Effector memory CD4-positive, alpha-beta T cell (primary cell): Measurements from ENCODE around the gene CCDC146.
"Not testable (repeated sequence)": the region's sequence is repeated elsewhere in the genome, so short reads cannot be mapped to it uniquely, and the experiment has no call there.

ENCODE experiments used
- DNase-seq, 3 donors: peaks; one replicate each; pipeline ENCODE4 v3.0.0-alpha.2; 2020
- H3K27ac ChIP-seq: 2 replicates; pipeline ENCODE4 v1.7.0; 2013; ENCODE audit warnings: mild to moderate bottlenecking, low read length, moderate library complexity; ENCODE audit not compliant: insufficient read depth, poor library complexity, severe bottlenecking
- H3K27me3 ChIP-seq: replicated peaks from 2 replicates; pipeline ENCODE4 v1.7.0; 2013; ENCODE audit warnings: mild to moderate bottlenecking, low read length; ENCODE audit not compliant: insufficient read depth, control insufficient read depth, poor library complexity, severe bottlenecking
- H3K36me3 ChIP-seq: 2 replicates; pipeline ENCODE4 v1.7.0; 2013; ENCODE audit warnings: mild to moderate bottlenecking, low read length, moderate library complexity; ENCODE audit not compliant: control insufficient read depth, insufficient read depth
- H3K4me1 ChIP-seq: 2 replicates; pipeline ENCODE4 v1.7.0; 2013; ENCODE audit warnings: low read length, mild to moderate bottlenecking; ENCODE audit not compliant: control insufficient read depth, insufficient read depth, poor library complexity, severe bottlenecking
- H3K4me3 ChIP-seq: 2 replicates; pipeline ENCODE4 v1.7.0; 2013; ENCODE audit warnings: low read length, low read depth, mild to moderate bottlenecking; ENCODE audit not compliant: insufficient read depth, poor library complexity, severe bottlenecking
- H3K9me3 ChIP-seq: 2 replicates; pipeline ENCODE4 v1.7.0; 2013; ENCODE audit warnings: mild to moderate bottlenecking, low read length, moderate library complexity; ENCODE audit not compliant: control insufficient read depth

CCDC146 gene

GRCh38 chr7:77177321-77177904 lies 55.0 kb downstream of the CCDC146 start:
- H3K27ac ChIP-seq, H3K9me3 ChIP-seq, H3K27me3 ChIP-seq, DNase-seq, H3K4me3 ChIP-seq, H3K4me1 ChIP-seq, H3K36me3 ChIP-seq: not testable (repeated sequence)

- not testable (repeated sequence) for H3K27ac ChIP-seq, H3K4me1 ChIP-seq, H3K4me3 ChIP-seq, H3K36me3 ChIP-seq, H3K9me3 ChIP-seq, H3K27me3 ChIP-seq, DNase-seq
Observed at GRCh38 chr7:77178024-77178423, 55.6 kb downstream of the CCDC146 start.

GRCh38 chr7:77181015-77181595 lies 58.7 kb downstream of the CCDC146 start:
- H3K36me3 ChIP-seq, result no peaks in the 10 kb centered on the region
- H3K4me3 ChIP-seq, result no peak overlapping the region
- no peak overlapping the region for H3K27ac ChIP-seq
- H3K9me3 ChIP-seq, result no peaks in the 10 kb centered on the region
- H3K4me1 ChIP-seq, result no peaks in the 10 kb centered on the region
- DNase-seq, result no peak
- H3K27me3 ChIP-seq, result no peaks in the 10 kb centered on the region

GRCh38 chr7:77181734-77182133 lies 59.3 kb downstream of the CCDC146 start:
- no peak overlapping the region for H3K27ac ChIP-seq
- H3K4me1 ChIP-seq, result no peaks in the 10 kb centered on the region
- no peaks in the 10 kb centered on the region for H3K9me3 ChIP-seq
- no peak for DNase-seq
- H3K4me3 ChIP-seq, result no peak overlapping the region
- no peaks in the 10 kb centered on the region for H3K27me3 ChIP-seq
- no peaks in the 10 kb centered on the region for H3K36me3 ChIP-seq

- H3K27ac ChIP-seq, result no peak overlapping the region
- DNase-seq, result no peak
- H3K27me3 ChIP-seq, result no peaks in the 10 kb centered on the region
- no peaks in the 10 kb centered on the region for H3K9me3 ChIP-seq
- no peaks in the 10 kb centered on the region for H3K4me1 ChIP-seq
- H3K4me3 ChIP-seq, result no peak overlapping the region
- no peaks in the 10 kb centered on the region for H3K36me3 ChIP-seq
Observed at GRCh38 chr7:77182261-77182660, 59.8 kb downstream of the CCDC146 start.

GRCh38 chr7:77184463-77184862 lies 62.0 kb downstream of the CCDC146 start:
- Histone ChIP-seq H3K27me3 (no peaks in the 10 kb centered on the region), H3K36me3 (no peaks in the 10 kb centered on the region), H3K4me3 (no peak overlapping the region), H3K27ac (no peak overlapping the region), H3K4me1 (no peaks in the 10 kb centered on the region), H3K9me3 (no peaks in the 10 kb centered on the region)
- DNase-seq, result no peak

- no peak for DNase-seq
- H3K4me3 ChIP-seq, result no peak overlapping the region
- no peaks in the 10 kb centered on the region for H3K27me3 ChIP-seq
- no peaks in the 10 kb centered on the region for H3K4me1 ChIP-seq
- no peak overlapping the region for H3K27ac ChIP-seq
- H3K36me3 ChIP-seq, result no peaks in the 10 kb centered on the region
- no peaks in the 10 kb centered on the region for H3K9me3 ChIP-seq
Observed at GRCh38 chr7:77184990-77185389, 62.6 kb downstream of the CCDC146 start.

- no peak for DNase-seq
- Histone ChIP-seq H3K27ac (no peak overlapping the region), H3K36me3 (no peaks in the 10 kb centered on the region), H3K9me3 (no peaks in the 10 kb centered on the region), H3K4me1 (no peaks in the 10 kb centered on the region), H3K4me3 (no peak overlapping the region), H3K27me3 (no peaks in the 10 kb centered on the region)
Observed at GRCh38 chr7:77185866-77186265, 63.5 kb downstream of the CCDC146 start.

- Histone ChIP-seq H3K27ac (no peak overlapping the region), H3K36me3 (no peaks in the 10 kb centered on the region), H3K27me3 (no peaks in the 10 kb centered on the region), H3K4me3 (no peak overlapping the region), H3K4me1 (peaks cover under 1% of the 10 kb centered on the region), H3K9me3 (no peaks in the 10 kb centered on the region)
- no peak for DNase-seq
Observed at GRCh38 chr7:77188731-77189437, 66.5 kb downstream of the CCDC146 start.

- Histone ChIP-seq H3K4me1 (peaks cover 9% of the 10 kb centered on the region), H3K27me3 (no peaks in the 10 kb centered on the region), H3K36me3 (no peaks in the 10 kb centered on the region), H3K27ac (no peak overlapping the region), H3K9me3 (no peaks in the 10 kb centered on the region), H3K4me3 (no peak overlapping the region)
- DNase-seq, result no peak
Observed at GRCh38 chr7:77197141-77197540, 74.7 kb downstream of the CCDC146 start.
